ENCODE data around the gene BICD2. TPM values are rescaled to one million over a fixed set of nuclear protein-coding genes. Genes with fewer than 3 reads are reported as not detected.

The BICD2 gene
- total RNA-seq, 1 donor from 2014 or later, result 29.1 TPM

DNA sequence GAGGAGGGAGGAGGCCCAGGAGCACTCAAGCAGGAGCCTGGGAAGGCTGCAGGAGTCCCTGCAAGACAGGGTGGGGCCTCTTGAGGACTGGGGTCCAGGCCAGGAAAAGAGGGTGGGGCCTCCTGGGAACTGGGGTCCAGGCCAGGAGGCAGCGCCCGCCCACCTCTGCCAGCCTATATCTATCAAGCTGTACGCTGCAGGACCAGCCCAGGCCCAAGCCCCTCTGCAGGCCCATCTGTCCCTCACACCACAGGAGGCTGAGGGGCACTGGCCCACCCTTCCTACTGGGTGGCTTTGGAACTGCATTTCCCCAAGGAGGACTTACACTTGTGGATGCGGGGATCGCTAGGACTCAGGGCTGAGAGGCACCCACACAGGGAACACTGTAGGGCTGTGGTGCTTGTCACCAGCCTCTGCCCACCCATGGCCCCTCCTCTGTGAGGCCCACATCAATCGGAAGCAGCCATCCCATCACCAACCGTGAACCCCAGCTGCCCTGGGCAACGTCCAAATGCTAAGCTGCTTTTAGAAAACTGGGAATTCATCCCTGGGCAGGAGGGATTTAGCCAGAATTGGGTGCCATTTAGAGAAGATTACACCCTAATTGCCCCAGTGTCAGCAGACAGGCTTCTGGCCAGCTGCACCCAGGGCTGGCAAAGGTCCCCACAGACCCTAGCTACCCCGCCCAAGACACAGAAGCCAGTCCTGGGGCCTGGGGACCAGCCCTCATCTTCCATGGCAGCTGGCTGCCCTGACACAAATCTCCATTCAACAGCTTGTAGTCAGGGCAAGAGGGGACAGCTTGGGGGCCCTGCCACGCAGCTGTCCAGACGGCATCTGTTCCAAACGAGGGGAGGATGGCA is 15.3 kb downstream of the BICD2 start:
- Histone ChIP-seq H3K36me3 (no peaks in the 10 kb centered on the region), H3K9me3 (no peaks in the 10 kb centered on the region), H3K4me1 (peaks cover 10 to 25% of the 10 kb centered on the region in 2 donors), H3K27me3 (no peaks in the 10 kb centered on the region), H3K27ac (no peak overlapping the region), H3K4me3 (no peak overlapping the region)
- intact Hi-C loops (cut with DNase I), result no loop called here
- DNase-seq (ENCODE audit: low spot score in 2 of 2), result peak in 1 of 2 donors; percentile 58
- no peak for TF ChIP-seq CTCF (IDR thresholded peaks at IDR 0.05)

- Histone ChIP-seq H3K36me3 (no peaks in the 10 kb centered on the region), H3K27ac (peak overlapping the region in 1 of 2 donors; percentile 17), H3K4me3 (no peak overlapping the region), H3K9me3 (no peaks in the 10 kb centered on the region), H3K4me1 (peaks cover 10 to 25% of the 10 kb centered on the region in 2 donors), H3K27me3 (no peaks in the 10 kb centered on the region)
- TF ChIP-seq CTCF (IDR thresholded peaks at IDR 0.05), result no peak
- DNase-seq (ENCODE audit: low spot score in 2 of 2), result no peak
- intact Hi-C loops (cut with DNase I), result no loop called here
Observed at GRCh38 chr9:92748233-92748497, 16.5 kb downstream of the BICD2 start.

DNA sequence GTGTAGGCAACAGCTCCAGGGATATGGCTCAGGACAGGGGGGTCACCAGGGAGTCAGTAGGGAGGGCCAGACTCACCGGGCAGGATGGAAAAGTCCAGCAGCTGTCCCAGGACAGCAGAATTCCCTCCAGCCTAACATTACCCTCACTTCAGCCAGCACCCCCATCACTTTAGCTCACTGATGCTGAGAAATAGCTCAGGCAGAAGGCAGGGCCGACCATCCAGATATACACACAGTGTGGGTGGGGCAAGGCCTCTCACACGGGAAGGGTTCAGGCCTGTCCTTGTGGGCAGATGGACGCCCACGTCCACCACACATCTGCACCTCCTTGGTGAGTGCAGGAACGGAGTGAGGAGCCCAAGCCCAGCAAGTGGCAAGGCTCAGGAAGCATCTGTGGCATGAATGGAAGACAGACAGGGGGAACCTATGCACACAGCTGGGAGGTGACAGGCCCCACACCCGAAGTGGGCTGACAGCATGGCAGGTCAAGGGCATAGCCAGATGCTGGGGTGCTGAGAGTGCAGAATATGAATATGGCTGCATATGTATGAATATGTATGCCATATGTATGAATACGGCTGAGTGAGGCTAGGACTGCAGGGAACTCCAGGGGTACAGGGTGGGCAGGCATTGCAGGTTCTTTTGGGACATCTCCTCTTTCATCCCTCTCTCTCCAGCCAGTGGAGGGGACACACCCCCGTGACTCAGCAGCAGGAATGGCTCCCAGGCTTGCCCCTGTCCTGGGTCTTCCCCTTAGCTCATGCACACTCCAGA is 17.0 kb downstream of the BICD2 start:
- no peak for TF ChIP-seq CTCF (IDR thresholded peaks at IDR 0.05)
- DNase-seq (ENCODE audit: low spot score in 2 of 2), result no peak
- peak overlapping the region in 1 of 2 donors; percentile 17 for H3K27ac ChIP-seq
- no peaks in the 10 kb centered on the region for H3K9me3 ChIP-seq
- intact Hi-C loops (cut with DNase I), result no loop called here
- H3K4me1 ChIP-seq, result peaks cover 10 to 25% of the 10 kb centered on the region in 2 donors
- H3K36me3 ChIP-seq, result no peaks in the 10 kb centered on the region
- no peak overlapping the region for H3K4me3 ChIP-seq
- no peaks in the 10 kb centered on the region for H3K27me3 ChIP-seq

GRCh38 chr9:92746567-92747458 is 17.8 kb downstream of the BICD2 start:
- H3K9me3 ChIP-seq, result no peaks in the 10 kb centered on the region
- peaks cover 10 to 25% of the 10 kb centered on the region in 2 donors for H3K4me1 ChIP-seq
- no peak overlapping the region for H3K4me3 ChIP-seq
- TF ChIP-seq CTCF (IDR thresholded peaks at IDR 0.05), result no peak
- H3K36me3 ChIP-seq, result no peaks in the 10 kb centered on the region
- DNase-seq (ENCODE audit: low spot score in 2 of 2), result no peak
- H3K27ac ChIP-seq, result peak overlapping the region; percentile 17 to 43
- intact Hi-C loops (cut with DNase I), result no loop called here
- no peaks in the 10 kb centered on the region for H3K27me3 ChIP-seq

DNA sequence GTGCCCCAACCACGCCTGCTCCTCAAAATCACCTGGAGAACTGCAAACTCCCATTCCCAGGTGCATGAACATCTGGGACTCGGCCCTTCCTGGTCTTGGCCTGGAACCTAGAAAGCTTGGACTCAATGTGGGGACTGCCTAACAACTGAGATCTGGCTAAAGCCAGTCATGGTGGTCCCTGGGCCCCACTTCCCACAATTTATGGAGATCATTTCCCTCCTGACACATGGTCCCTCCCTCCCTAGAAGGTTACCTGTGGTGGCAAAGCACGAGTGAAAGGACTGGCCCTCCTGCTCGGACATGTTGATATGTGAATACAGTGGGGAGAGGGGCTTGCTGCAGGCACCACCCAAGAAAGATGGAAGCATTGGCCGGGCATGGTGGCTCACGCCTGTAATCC is 18.8 kb downstream of the BICD2 start:
- H3K4me3 ChIP-seq, result no peak overlapping the region
- H3K36me3 ChIP-seq, result no peaks in the 10 kb centered on the region
- TF ChIP-seq CTCF (IDR thresholded peaks at IDR 0.05), result no peak
- no peaks in the 10 kb centered on the region for H3K27me3 ChIP-seq
- H3K4me1 ChIP-seq, result peaks cover 12 to 28% of the 10 kb centered on the region in 2 donors
- no peak for DNase-seq (ENCODE audit: low spot score in 2 of 2)
- no peak overlapping the region for H3K27ac ChIP-seq
- intact Hi-C loops (cut with DNase I), result no loop called here
- no peaks in the 10 kb centered on the region for H3K9me3 ChIP-seq

Measured in ascending aorta (tissue), 2 donors.